HEK293T (cell line): ENCODE results near the gene SRPK1.

Experiments used
- ARNT ChIP-seq: fragments of 450-650 bp; IDR thresholded peaks from 2 replicates; pipeline ENCODE4 v1.6.1; 2017; ENCODE audit warnings: mild to moderate bottlenecking
- BHLHE40 ChIP-seq: fragments of 450-650 bp; IDR thresholded peaks from 2 replicates; pipeline ENCODE4 v1.6.1; 2016; ENCODE audit warnings: mild to moderate bottlenecking, moderate library complexity, borderline replicate concordance
- CTBP1 ChIP-seq: fragments of 450-650 bp; IDR thresholded peaks from 2 replicates; pipeline ENCODE4 v1.6.1; 2016; ENCODE audit warnings: borderline replicate concordance
- ELF4 ChIP-seq: fragments of 450-650 bp; IDR thresholded peaks from 2 replicates; pipeline ENCODE4 v1.6.1; 2017; ENCODE audit warnings: antibody characterized with exemption
- FOXA1 ChIP-seq: fragments of 450-650 bp; IDR thresholded peaks from 2 replicates; pipeline ENCODE4 v1.6.1; 2016; ENCODE audit warnings: mild to moderate bottlenecking
- FOXK2 ChIP-seq: fragments of 450-650 bp; IDR thresholded peaks from 2 replicates; pipeline ENCODE4 v1.6.1; 2016; ENCODE audit warnings: mild to moderate bottlenecking
- FOXM1 ChIP-seq: fragments of 450-650 bp; IDR thresholded peaks from 2 replicates; pipeline ENCODE4 v1.6.1; 2017; ENCODE audit warnings: mild to moderate bottlenecking, borderline replicate concordance
- HDGF ChIP-seq: fragments of 450-650 bp; IDR thresholded peaks from 2 replicates; pipeline ENCODE4 v1.6.1; 2017; ENCODE audit warnings: antibody characterized with exemption, borderline replicate concordance
- NFRKB ChIP-seq: fragments of 450-650 bp; IDR thresholded peaks from 2 replicates; pipeline ENCODE4 v1.6.1; 2016; ENCODE audit warnings: mild to moderate bottlenecking, moderate library complexity
- SP1 ChIP-seq: fragments of 450-650 bp; IDR thresholded peaks from 2 replicates; pipeline ENCODE4 v1.6.1; 2017
- SUZ12 ChIP-seq: fragments of 450-650 bp; IDR thresholded peaks from 2 replicates; pipeline ENCODE4 v1.6.1; 2016; ENCODE audit warnings: mild to moderate bottlenecking
- TARDBP ChIP-seq: fragments of 450-650 bp; IDR thresholded peaks from 2 replicates; pipeline ENCODE4 v1.6.1; 2016
- ZNF384 ChIP-seq: fragments of 450-650 bp; IDR thresholded peaks from 2 replicates; pipeline ENCODE4 v1.6.1; 2016
- TF ChIP-seq, protein P1 (sequence below): fragments of 450-650 bp; IDR thresholded peaks from 2 replicates; pipeline ENCODE4 v1.6.1; 2016

GRCh38 chr6:35911871-35912653 is 8.8 kb downstream of the SRPK1 start:
- TF ChIP-seq SUZ12 (no peak), FOXA1 (no peak), ZNF384 (no peak), ELF4 (no peak), CTBP1 (no peak), BHLHE40 (no peak), SP1 (no peak), ARNT (no peak), TARDBP (no peak), FOXK2 (no peak), NFRKB (no peak), HDGF (no peak), FOXM1 (no peak)
- TF ChIP-seq, protein P1, sequence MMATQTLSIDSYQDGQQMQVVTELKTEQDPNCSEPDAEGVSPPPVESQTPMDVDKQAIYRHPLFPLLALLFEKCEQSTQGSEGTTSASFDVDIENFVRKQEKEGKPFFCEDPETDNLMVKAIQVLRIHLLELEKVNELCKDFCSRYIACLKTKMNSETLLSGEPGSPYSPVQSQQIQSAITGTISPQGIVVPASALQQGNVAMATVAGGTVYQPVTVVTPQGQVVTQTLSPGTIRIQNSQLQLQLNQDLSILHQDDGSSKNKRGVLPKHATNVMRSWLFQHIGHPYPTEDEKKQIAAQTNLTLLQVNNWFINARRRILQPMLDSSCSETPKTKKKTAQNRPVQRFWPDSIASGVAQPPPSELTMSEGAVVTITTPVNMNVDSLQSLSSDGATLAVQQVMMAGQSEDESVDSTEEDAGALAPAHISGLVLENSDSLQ = no peak
